COLO668 (cell line): ENCODE results near the gene SCYL2.
"Not testable (repeated sequence)": the region's sequence is repeated elsewhere in the genome, so short reads cannot be mapped to it uniquely, and the experiment has no call there.

Experiments used
- DNase-seq: peaks from one replicate; lab custom pipeline; 2025; ENCODE audit not compliant: unreplicated experiment; lab: John Stamatoyannopoulos, UW

Gene SCYL2

DNA sequence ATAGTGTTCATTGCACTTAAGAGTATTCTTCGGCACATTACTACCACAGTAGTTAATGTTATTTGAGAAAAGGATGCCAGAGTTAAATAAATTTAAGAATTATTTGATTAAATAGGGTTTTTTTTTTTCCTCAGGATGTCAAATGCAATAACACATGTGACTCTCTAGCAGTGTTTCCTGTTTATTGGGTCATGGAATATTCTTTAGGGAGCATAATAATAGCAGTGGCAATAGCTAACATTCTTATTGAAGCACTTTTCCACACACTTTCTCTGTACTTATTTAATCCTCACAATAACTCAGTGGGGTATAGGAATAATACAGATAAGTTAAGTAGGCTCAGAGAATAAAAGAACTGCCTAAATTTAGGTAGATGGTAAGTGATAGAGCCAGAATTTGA is 44.3 kb downstream of the SCYL2 start:
- DNase-seq = no peak

DNA sequence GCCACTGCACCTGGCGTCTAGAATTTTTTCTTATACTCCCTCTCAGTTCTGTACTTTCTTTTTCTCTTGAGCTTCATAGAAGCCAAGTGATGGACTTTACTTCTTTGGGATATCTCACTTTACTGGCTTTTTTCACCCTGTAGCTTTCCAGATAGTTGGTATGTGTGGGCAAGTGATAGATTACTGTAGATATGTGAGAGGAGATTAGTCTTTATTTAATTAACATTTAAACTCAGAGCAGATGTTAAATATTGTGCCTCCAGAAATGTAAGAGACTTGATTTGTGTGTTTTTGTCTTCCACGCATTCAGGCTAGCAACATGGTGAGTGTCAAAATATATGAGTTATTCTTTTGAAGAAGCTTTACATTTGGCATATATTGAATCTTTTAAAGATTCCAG is 50.4 kb downstream of the SCYL2 start:
- DNase-seq = no peak

DNA sequence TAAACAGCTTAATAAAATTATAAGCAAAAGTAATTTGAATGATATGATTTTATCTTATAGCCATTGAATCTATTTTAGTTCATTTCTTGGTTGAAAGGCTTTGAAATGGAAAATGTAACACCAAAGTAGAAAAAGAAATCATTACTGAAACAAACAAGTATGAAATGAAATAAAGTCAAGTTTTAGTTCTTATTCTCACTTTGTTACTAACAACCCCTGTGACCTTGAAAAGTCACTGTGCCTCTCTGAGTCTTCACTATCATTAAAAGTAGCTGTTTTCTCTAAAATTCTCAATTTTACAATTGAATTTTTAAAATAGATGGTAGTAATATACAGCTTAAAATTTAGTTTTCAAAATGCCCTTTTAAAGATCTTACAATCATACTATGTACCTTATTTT is 57.5 kb downstream of the SCYL2 start:
- DNase-seq = no peak

DNA sequence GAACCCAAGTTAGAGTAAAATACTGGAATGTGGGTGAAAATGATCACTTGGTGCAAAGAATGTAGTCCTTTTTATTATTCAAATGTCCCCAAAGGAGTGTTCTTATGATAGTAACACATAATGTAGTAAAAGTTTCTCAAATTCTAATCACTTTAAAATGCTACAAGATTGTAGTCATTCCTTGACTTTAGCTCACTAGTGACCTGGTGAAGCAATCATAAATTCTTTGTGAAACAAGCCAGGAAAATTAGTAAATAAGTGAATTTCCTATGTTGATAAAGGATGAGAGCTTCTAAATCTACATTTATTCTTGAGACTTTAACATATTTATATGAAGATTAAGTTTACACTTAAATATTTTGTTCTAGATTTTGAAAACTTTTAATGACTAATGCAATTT is 59.2 kb downstream of the SCYL2 start:
- DNase-seq = no peak

DNA sequence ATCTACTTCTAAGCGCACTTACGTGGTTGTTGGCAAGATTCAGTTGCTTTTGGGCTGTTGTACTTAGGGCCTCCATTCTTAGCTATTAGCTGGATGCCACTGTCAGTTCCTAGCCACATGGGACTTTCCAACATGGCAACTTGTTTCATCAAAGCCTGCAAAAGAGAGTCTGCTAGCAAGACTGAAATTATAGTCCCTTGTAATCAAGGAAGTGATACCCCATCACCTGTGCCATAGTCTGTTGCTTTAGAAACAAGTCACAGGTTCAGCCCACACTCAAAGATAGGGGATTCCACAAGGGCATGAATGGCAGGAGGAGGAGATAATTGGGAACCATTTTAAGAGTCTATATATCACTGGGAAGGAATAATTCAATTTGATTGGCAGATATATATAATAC is 62.8 kb downstream of the SCYL2 start:
- DNase-seq = no peak

DNA sequence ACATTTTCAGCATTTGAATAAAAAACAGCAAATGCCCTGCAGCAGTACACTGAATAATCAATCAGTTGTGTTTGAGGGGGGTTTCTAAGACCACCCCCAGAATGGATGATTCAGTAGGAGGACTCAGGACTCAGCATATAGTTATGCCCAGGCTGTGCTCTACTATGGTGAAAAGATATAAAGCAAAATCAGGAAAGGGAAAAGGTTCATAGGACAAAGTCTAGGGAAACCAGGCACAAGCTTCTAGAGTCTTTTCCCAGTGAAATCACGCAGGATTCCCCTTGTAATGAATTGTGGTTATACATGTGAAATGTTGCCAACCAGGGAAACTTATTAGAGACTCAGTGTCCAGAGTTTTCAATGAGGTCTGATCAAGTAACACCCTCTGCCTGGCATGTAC is 64.9 kb downstream of the SCYL2 start:
- DNase-seq = no peak

DNA sequence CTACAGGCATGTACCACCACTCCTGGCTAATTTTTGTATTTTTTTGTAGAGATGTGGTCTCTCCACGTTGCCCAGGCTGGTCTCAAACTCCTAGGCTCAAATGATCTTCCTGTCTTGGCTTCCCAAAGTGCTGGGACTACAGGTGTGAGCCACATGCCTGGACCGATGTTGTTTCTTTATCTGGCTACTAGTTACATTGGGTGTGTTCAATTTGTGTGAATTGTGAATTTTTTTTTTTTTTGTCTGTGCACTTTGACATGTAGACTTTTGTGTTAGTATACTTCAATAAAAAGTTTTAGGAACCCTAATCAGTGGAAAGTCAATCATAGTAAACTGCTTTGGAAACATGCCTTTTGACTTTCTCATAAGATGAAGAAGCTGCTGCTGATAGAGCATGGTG is 65.9 kb downstream of the SCYL2 start:
- DNase-seq = no peak

DNA sequence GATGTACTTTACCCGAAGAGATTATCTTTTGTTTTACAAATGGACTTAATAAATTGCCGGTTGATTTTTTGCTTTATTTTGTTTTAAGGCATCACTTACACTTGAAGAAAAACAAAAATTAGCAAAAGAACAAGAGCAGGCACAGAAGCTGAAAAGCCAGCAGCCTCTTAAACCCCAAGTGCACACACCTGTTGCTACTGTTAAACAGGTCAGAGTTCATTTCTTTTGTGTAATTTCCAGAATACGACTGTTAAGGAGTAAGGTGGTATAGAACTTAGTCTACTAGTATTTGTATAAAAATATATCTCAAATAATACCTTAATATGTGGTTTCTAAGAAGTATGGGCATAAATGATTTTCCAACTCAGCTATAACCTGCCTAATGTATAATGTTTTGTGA is 70.3 kb downstream of the SCYL2 start:
- no peak for DNase-seq

DNA sequence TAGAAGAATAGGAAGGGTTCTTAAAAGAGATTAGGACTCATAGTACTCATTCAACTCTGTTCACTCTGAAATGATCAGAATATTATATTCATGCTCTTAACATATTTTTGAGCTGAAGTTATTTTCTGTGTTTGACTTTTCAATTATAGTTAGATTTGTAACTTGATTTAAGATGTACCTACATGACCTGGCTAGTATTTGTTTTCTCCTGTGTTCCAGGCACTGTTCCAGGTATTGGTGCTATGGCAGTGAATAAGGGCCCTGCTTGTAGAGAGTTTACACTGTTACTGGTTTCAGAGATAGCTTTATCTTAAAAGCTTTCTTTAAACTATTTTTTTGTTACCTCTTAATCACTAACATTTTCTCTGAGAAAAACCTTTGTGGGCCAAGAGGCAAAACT is 70.8 kb downstream of the SCYL2 start:
- DNase-seq = no peak

DNA sequence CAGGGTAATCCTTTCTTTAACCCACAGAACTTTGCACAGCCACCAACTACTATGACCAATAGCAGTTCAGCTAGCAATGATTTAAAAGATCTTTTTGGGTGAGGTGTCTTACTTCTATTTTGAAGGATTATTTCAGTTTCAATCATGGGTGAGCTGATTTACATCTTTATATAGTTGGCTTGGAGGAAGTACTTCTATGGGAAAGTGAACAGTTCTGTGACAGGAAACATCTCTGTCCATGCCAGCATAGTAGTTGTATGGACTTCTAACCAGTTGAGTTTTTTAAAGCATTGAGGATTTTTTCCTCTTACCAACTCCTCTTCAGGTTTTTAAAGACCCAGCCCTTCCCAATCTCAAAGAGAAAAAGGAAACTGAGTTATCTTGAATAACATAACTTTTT is 72.1 kb downstream of the SCYL2 start:
- DNase-seq = no peak

DNA sequence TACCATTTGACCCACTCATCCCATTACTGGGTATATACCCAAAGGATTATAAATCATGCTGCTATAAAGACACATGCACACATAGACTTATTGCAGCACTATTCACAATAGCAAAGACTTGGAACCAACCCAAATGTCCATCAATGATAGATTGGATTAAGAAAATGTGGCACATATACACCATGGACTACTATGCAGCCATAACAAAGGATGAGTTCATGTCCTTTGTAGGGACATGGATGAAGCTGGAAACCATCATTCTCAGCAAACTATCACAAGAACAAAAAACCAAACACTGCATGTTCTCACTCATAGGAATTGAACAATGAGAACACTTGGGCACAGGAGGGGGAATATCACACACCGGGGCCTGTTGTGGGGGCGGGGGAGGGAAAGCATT is 75.9 kb downstream of the SCYL2 start:
- DNase-seq = not testable (repeated sequence)

DNA sequence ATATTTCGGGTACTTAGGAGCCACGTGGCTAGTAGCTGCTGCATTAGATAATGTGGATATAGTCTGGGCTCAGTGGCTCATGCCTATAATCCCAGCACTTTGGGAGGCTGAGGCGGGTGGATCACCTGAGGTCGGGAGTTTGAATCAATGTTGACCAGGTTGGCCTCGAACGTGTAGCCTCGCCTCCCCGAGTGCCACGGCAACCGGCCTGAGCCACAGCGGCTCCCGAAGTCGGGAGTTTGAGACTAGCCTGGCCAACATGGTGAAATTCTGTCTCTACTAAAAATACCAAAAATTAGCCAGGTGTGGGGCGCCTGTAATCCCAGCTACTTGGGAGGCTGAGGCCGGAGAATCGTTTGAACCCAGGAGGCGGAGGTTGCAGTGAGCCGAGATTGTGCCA is 77.4 kb downstream of the SCYL2 start:
- not testable (repeated sequence) for DNase-seq

DNA sequence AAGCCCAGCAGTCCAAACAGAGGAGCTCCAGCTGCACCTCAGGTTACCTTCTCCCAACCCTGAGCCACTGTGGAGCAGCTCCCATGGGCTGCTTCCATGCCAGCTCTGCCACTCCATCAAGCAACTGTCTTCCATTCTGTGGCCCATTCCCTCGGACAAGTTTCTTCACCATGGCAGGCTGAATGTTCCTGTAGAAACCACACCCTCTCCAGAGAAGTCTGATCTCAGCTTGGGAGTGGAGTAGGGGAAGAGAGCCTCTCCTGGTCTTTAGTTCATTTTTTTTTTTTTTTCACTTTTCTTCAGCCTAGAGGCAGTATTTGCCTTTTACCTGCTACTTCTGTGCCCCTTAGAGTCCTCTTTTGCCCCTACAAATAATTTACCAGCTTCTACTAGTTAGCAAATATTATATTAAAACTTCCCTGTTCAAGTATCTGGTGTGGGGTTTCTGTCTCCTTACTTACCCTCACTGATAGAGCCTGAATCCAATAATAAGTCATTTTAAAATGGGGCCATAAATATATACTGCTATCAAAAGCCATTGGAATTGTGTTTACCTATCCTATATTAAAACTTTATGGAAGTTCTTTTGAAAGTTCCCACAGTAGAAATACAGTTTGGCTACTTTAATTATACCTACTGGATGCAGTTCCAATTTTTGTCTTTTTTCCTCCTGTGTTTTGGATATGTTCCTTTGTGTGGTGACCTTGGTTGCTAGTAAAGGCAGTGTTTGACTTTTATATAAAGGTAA is 78.2 kb downstream of the SCYL2 start:
- DNase-seq = no peak

DNA sequence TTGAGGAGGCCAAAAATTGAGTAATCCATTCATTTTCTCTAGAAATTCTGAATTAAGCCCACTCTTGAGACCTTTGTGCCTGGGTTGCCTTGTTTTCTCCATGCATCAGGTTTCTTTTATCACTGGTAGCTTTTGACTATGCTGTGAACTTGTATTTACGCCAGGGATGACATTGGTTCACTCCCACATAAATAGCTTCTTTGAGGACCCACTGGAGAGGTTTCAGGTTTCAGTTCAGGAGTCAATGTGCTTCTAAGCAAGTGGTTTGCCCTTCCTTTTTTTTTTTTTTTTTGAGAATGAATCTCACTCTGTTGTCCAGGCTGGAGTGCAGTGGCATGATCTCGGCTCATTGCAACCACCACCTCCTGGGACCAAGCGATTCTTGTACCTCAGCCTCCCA is 79.7 kb downstream of the SCYL2 start:
- no peak for DNase-seq

DNA sequence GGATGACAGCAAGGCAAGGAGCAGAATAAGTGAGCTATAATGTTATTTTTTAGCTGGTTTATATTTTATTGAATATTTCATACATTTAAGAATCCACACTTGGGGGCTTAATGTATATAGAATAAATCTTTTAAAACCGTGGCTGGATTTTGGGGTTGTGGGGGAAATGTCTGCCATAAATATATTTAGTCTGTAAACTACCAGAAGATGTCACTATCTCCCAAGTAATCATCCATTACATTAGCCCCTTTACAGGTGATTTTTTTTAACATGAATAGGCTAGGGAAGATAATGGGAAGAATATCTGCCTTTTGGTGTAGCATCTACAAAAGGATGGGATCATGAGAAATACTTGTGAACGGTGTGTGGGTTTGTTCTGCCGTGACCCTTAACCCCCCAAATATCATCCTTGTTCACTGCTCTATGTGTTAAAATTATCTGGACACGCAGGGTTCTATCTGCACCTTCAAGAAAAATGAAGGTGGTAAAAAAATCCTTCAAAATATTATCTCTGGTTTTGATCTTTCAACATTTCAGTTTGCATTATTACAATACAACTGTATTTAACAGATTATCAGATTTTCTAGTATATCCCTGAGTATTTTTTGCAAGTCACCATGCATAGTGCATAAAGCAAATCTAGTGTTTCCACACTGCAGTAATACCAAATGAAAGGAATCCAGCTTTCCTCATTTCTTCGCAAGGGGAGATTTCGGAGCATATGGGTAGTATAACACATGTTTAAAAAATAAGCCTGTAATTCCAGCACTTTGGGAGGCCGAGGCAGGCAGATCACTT is 81.9 kb downstream of the SCYL2 start:
- DNase-seq = no peak

DNA sequence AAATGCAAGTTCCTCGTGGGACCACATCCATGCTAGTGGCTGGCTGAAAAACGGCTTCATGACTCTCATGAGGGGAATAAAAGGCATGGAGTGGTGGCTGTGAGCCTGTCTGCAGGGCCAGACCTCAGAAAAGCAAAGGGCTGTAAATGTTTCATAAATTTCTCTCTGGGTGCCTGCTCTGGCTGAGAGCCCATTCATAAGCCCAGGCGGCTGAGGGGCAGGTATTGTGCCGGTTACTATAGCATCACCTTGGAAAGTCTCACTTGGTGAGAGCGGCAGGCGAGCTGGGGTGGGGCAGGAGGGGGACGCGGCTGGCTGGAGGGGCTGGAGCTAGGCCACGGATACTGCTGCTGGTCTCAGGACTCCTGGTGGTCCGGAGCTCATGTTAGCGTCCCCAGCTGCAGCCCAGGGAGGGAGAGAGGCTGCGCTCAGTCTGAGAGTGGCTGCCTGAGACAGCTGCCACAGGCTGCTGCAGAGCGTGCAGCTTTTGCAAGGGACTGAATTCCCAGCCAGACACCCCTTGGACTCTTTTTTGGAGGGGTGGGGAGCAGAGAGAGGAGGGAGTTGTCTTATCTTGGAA is 89.8 kb downstream of the SCYL2 start, which contains the start of gene SLC17A8:
Gene SLC17A8 (plus strand): TSS at position 431 of the 580 bp plus-strand sequence. CDS start 318 bp downstream, outside the sequence.
- DNase-seq = no peak

DNA sequence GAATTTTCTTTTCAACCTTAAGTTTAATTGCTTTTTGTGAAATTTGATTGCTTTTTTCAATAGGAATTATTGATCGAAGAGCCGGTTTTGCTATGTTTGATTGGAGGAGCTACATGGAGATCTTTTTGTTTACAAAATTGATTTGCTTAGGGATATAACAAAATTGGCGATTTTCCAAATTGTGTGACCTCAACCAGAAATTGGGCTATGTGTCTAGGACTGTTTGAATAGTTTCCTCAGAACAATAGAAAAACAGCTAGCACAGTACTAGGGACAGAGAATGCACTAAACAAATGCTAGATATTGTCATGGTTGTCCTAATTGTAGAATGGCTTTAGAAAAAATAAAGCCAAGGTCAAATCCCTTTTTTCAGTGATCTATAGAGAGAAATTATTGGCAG is 92.3 kb downstream of the SCYL2 start:
- DNase-seq = no peak

DNA sequence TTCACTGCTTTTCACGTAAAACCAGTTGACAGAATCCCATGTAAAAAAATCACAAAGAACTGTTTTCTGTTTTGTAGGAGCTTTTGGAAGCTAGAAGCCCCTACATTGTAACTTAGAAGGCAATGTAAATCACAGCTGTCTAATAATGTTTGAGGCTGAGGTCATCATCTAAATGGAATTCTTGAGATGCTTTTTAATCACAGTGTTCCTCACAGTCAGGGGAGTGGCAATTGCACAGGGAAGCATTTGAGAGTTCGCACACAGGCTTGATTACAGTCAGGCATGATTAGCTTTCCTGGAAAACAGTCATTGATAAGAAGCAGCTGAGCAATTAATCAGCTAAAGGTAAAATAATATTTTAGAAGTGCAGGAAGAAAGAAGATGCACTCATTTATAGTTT is 92.8 kb downstream of the SCYL2 start:
- no peak for DNase-seq

DNA sequence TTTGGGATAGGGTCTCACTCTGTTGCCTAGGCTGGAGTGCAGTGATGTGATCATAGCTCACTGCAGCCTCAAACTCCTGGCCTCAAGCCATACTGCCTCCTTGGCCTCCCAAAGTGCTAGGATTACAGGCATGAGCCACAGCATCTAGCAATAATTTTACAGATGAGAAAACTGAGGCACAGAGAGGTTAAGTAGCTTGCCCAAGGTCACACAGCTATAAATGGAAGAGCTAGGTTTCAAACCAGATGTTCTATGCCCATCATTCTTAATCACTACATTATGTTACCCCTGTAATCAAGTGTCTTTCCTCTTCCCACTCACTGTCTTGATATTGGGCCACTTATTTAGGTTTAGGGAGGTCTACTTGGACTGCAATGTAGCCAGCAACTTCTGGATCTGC is 93.5 kb downstream of the SCYL2 start:
- DNase-seq = no peak

DNA sequence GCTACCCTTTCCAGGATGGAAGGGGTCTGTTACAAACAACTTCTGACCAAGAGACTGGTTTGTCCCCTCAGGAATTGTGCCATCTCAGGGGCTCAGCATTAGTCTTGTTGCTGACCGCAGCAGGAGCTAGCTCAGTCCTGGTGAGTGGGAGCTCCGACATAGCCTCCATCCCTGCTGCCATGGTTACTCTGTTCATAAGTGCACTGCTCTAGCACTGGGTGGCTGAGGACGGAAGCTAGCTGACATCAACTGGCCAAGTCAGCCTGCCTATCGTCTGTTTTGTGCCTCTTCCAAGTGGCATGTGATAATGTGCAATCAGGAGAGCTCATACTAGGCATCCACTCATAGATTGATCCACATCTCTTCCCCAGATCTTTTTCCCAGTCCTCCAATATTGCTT is 97.3 kb downstream of the SCYL2 start:
- DNase-seq = no peak

DNA sequence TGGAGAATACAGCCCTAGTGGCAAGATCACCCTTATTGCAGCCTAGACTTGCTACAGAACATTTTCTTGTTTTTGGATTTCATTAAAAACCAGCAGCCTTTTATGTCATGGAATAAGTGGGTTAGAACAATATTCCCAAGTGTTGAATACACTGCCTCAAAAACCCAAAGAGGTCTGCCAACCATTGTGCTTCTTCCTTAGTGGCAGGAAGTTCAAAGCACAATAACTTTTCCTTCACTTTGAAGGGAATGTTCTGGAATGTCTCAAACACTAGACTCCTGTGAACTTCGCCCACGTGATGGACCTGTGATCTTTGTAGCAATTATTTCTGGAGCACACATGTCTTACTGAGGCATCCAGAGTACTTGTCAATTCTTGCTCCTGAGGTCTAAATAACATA is 98.4 kb downstream of the SCYL2 start:
- DNase-seq = no peak

DNA sequence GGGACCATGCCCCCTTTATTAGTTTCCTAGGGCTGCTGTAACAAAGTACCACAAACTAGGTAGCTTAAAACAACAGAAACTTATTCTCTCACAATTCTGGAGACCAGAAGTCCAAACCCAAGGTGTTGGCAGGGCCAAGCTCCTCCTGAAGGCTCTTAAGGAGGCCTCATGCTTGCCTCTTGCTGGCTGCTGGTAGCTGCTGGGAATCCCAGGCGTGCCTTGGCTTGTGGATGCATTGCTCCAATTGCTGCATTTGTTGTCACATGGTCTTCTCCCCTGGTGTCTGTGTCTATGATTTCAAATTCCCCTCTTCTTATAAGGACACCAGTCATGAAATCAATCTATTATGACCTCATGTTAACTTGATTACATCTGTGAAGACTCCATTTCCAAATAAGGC is 101.1 kb downstream of the SCYL2 start:
- DNase-seq = no peak
